Measurements from ENCODE around the gene UTRN.

UTRN gene

GRCh38 chr6:144259986-144260385 is 25.1 kb upstream of the UTRN start:
- TF ChIP-seq CTCF (conservative IDR thresholded peaks at IDR 0.05) = no peak
- no peak overlapping the region for H3K27ac ChIP-seq

- TF ChIP-seq CTCF (conservative IDR thresholded peaks at IDR 0.05) = peak; percentile 29; the same call in 1 of the 2 replicates
Observed at GRCh38 chr6:144262470-144263369, 22.4 kb upstream of the UTRN start.

GRCh38 chr6:144263786-144264185 is 21.3 kb upstream of the UTRN start:
- no peak overlapping the region for H3K27ac ChIP-seq
- no peak for TF ChIP-seq CTCF (conservative IDR thresholded peaks at IDR 0.05)

More at GRCh38 chr6:144262470-144263369, 22.4 kb upstream of the UTRN start:
- no peak overlapping the region for H3K27ac ChIP-seq

GRCh38 chr6:144264270-144265060 is 20.7 kb upstream of the UTRN start:
- H3K27ac ChIP-seq = no peak overlapping the region
- no peak for TF ChIP-seq CTCF (conservative IDR thresholded peaks at IDR 0.05)

GRCh38 chr6:144265061-144265357 is 20.1 kb upstream of the UTRN start:
- H3K27ac ChIP-seq = no peak overlapping the region
- TF ChIP-seq CTCF (conservative IDR thresholded peaks at IDR 0.05) = no peak

GRCh38 chr6:144265390-144265789 is 19.7 kb upstream of the UTRN start:
- no peak for TF ChIP-seq CTCF (conservative IDR thresholded peaks at IDR 0.05)
- H3K27ac ChIP-seq = peak overlapping the region; percentile 61

- H3K27ac ChIP-seq = peak overlapping the region; percentile 61
Observed at GRCh38 chr6:144266091-144266649, 19.0 kb upstream of the UTRN start.

More at GRCh38 chr6:144266091-144266649, 19.0 kb upstream of the UTRN start:
- no peak for TF ChIP-seq CTCF (conservative IDR thresholded peaks at IDR 0.05)
